NCI-H510A treated with DMSO at 0.1 percent for 48 hours (cell line): ENCODE results near the gene ATP6V1E1.
"Not testable (repeated sequence)": the region's sequence is repeated elsewhere in the genome, so short reads cannot be mapped to it uniquely, and the experiment has no call there.

ENCODE experiments used
- DNase-seq: peaks from one replicate; lab custom pipeline; 2025; lab: John Stamatoyannopoulos, UW

Gene ATP6V1E1

DNA sequence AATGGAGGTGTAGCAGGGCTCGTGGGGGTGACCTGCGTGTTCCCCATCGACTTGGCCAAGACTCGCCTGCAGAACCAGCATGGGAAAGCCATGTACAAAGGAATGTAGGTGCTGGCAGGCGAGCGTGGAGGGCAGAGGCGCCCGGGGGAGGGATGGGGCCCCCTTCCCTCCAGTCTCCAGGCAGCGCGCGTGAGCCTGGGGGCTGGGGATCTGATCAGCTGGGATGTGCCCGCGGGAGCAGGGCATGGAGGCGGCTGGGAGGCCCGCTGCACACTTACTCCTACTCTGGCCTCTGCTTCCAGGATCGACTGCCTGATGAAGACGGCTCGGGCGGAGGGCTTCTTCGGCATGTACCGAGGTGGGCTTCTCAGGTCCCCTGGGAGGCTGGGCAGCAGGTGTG is 47.5 kb downstream of the ATP6V1E1 start:
- no peak for DNase-seq

DNA sequence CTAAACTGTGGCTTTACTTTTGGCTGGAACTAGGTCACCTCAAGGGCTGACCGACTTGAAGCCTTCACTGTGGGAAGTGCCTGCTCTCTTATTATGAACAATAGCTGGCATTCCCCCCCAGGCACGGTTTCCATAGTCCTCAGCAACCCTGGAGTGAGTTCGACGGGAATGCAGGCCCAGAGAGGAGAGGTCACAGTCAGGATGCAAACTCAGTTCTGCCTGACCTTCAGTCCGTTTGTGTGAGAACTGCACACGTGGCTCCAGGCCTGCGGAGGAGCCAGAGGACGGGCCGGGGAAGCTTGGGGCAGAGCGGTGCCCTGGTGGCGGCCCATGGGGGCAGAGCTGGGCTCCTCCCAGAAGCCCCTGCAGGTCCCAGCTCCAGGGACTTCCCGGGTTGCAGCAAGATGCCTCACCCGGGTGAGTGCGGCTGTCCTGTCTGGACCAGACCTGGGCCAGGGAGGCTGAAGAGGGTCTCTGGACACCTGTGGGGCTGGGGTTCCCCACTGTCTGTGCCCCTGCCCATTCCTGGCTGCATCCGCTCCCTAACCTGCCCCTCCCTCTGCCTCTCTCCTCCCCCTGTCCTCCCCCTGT is 48.0 kb downstream of the ATP6V1E1 start:
- no peak for DNase-seq

- DNase-seq, result no peak
Measured at GRCh38 chr22:17579535-17579981, 49.0 kb downstream of the ATP6V1E1 start.

DNA sequence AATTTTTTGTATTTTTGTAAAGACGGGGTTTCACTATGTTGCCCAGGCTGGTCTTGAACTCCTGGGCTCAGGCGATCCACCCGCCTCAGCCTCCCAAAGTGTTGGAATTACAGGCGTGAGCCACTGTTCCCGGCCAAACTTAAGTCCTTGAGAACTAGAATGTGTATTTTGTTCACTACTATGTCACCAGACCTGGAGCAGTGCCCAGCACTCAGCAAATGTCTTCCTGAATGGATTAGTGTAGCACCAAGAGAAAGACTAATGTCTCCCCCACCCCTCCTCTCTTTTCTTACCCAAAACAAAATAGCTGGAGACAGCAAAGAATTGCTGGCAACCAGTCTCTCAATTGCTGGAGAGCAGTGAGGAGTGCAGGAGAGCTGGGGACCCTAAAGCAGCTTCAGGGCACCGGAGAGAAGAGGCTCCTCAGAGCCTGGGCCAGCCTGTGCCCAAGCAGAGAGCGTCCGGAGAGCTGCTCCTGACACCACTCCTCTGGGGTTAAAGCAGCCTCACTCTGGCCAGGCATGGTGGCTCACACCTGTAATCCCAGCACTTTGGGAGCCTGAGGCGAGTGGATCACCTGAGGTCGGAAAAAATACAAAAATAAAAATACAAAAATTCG is 50.3 kb downstream of the ATP6V1E1 start:
- no peak for DNase-seq

DNA sequence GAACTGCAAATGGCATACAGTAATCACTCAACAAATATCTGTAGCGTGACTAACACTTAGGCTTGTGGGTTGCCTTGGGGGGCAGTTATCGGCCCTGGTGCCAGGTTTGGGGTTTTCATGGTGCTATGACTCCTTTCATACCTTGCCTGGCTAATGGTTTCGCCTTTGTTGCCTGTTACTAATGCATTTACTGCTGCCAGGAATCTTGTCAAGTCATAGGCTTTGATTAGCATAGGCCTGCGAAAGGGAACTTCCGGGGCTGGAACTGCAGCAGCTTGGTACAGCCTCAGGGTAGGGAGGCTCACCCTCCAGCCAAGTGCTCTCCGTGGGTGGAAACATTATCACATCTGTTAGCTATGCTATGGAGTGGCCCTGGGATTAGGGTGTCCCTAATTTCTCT is 52.1 kb downstream of the ATP6V1E1 start:
- DNase-seq, result no peak

- DNase-seq, result no peak
Measured at GRCh38 chr22:17575681-17576080, 52.9 kb downstream of the ATP6V1E1 start.

DNA sequence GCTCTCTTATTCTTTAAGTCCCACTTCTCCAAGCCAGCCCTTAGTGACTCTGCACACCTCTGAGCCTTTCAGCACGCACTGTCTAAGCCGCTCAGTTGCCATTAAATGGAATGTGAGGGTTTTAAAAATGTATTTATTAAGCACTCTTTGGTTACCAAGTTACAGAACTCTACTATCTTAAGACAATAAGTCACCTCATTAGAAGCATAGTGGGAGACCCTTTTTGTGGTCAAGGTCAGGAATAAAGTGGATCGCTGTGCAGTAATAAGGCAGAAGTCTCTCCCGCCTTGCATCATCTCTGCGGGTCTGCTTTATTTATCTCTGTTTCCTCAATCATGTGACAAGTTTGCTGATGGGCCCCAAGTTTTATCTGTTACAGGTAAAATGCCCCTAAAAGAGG is 53.4 kb downstream of the ATP6V1E1 start:
- DNase-seq, result no peak

DNA sequence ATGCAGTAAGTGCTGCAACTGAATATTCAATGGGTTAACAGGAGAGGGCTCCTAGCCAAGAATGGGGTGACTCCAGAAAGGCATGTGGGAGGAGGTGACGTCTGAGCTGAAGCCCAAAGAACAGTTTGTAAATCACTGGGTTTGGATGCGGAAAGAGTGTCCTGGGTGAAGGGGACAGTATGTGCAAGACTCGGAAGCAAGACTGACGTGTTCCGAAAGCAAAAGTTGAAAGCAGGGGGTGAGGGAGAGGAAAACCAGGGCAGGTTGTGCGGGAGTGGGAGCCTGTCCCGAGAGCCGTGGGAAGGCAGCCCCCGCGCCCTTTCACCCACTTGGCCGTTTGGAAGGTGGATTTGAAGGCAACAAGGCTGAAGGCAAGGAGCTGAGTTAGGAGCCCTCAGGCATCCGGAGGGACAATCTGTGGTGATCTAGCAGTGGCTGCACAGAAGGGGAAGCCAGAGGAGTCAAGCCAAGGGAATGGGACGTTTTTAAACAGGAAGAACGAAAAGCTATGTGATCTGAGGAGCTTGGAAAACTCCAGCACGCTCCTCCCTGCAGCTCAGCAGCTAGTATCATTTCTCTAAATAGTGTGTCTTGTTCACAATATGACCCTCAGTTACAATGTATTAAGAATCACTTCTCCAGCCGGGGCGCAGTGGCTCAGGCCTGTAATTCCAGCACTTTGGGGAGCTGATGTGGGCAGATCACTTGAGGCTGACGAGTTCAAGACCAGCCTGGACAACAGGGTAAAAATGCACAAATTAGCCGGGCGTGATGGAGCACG is 57.5 kb downstream of the ATP6V1E1 start:
- no peak for DNase-seq

DNA sequence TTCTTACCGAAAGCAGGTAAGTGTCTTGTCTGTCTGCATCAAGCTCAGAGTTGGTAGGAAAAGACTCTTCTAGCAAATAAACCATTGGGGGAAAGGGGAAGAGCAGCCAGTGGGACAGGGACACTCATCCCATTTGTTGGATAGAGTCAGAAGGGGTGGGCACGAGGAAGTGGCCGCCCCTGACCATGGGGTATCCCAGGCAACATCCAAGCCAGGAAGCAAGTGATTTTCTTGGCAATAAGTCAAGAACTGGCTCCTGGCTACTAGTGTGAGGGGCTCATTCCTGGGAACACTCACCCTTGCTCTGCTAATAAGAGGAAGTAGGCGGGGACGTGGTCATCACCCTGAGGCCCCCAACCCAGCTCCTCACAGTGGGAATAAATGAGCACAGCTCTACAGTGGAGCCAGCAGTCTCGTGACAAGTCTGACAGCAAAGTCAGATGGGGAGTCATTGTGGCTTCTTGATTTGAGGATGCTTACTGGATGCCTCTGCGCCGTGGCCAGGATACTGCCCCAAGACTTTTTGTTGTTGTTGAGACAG is 58.5 kb downstream of the ATP6V1E1 start:
- no peak for DNase-seq

DNA sequence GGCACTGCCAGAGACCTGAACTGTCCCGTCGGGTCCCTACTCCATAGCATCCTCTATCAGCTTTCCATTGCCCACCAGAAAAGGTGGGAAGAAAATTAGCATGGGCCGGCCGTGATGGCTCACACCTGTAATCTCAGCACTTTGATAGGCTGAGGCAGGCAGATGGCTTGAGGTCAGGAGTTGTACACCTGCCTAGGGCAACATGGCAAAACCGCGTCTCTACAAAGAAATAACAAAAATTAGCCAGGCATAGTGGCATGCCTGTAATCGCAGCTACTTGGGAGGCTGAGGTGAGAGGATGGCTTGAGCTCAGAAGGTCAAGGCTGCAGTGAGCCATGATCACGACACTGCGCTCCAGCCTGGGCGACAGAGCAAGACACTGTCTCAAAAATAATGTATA is 61.8 kb downstream of the ATP6V1E1 start:
- DNase-seq, result no peak

- DNase-seq, result not testable (repeated sequence)
Measured at GRCh38 chr22:17566016-17566687, 62.4 kb downstream of the ATP6V1E1 start.

DNA sequence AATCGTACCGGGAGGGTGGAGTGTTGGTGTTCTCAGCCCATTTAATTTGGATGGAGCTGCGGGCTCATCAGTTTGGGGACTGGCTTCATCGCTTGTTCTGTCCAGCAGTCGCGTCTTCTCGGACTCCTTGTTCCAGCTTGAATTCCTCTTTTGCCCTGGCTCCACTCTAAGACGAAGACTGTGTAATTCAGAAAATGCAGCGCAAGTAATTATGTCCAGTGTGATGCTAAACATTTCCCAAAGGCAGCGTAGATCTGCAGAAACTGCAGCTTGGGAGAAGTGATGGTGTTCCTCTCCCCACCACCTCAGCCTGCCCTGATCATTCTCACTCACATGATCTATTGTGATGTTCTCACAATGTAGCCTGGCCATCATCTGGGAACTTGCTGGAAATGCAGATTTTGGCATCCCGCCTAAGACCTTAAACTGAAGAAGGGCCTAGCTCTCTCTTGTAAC is 64.6 kb downstream of the ATP6V1E1 start:
- DNase-seq, result no peak

DNA sequence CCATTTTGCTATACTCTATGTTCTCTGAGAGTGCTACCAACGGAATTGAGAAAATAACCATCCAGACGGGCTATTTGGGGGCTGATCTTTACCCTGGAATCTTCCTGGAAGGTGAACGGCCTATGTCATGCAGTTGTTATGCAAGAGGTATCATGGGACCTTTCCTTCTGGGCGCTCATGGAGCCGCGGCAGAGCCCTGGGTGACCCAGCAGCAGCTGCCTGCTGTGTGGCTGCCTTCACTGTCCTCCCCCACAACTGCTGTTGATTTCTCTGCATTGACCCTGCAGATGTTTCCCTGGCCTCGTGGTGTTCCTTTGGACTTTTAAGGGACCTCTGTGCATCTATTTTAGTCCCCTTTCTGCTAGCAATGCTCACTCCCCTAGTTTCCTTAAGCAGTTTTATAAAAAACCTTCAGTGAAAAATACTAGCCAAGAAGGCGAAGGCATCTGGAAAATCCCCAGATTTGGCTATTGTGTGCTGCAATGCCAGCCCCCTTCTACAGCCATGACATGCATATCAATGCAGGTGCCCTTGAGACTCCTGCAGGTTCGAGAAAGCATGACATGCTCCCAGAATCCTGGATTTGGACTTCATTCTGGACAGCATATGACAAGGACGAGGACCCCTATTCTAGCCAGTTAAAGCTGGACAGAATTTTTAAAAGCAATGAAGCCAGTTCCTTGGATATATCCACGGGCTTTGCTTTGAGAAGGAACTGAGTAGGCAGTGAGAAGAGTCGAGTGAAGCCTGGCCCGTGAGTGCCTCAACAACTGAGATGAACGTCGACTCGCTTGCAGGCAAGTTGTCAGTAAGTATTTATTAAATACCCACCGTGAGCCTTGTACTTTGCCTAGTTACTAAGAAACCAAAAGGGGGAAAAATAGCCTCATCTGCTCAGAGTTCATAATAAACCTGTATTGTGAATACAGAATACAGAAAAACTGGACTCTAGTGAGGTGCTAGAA is 65.4 kb downstream of the ATP6V1E1 start, which contains the start of gene SLC25A18:
Gene SLC25A18, plus strand, starts transcription at position 593 of the 965 bp plus-strand sequence. CDS start 16,447 bp downstream, outside the sequence.
- no peak for DNase-seq

GRCh38 chr22:17559188-17559587 is 69.4 kb downstream of the ATP6V1E1 start:
- no peak for DNase-seq

- DNase-seq, result no peak
Measured at GRCh38 chr22:17554814-17555213, 73.7 kb downstream of the ATP6V1E1 start.

DNA sequence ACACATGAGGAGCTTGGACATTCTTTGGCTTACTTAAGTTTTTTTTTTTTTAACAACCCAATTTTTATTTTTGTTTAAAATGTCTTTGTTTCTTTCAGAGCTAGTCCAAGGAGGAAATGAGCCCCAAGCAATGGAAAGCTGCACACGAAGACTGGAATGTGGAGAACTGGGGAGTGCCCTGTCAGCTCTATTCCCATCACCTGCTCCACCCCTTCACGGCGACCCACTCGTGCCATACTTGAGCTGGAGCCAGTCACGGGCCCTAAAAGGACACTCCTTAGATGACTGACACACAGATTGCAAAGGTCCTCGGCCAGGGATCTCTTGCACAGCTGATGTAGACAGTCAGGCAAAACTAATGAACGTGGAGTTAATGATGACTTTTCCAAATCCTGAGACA is 75.8 kb downstream of the ATP6V1E1 start:
- DNase-seq, result no peak

GRCh38 chr22:17549655-17550054 is 78.9 kb downstream of the ATP6V1E1 start:
- DNase-seq, result no peak

GRCh38 chr22:17549183-17549582 is 79.4 kb downstream of the ATP6V1E1 start:
- DNase-seq, result no peak

- DNase-seq, result no peak
Measured at GRCh38 chr22:17548756-17549035, 79.9 kb downstream of the ATP6V1E1 start.

GRCh38 chr22:17548010-17548755 is 80.4 kb downstream of the ATP6V1E1 start:
- no peak for DNase-seq
